Muscle of leg (tissue), 11 donors: ENCODE measurements around the gene NAA38. TPM values are rescaled to one million over a fixed set of nuclear protein-coding genes. Genes with fewer than 3 reads are reported as not detected.

Source experiments
- DNase-seq: peaks from one replicate; pipeline ENCODE4 v3.0.0; 2013
- H3K27ac ChIP-seq: one replicate; pipeline ENCODE4 v1.5.1; 2013; ENCODE audit warnings: mild to moderate bottlenecking, low read length, control low read depth
- H3K27me3 ChIP-seq: one replicate; pipeline ENCODE4 v1.6.1; 2013; ENCODE audit warnings: low read length; ENCODE audit not compliant: control insufficient read depth, insufficient read depth
- H3K36me3 ChIP-seq: one replicate; pipeline ENCODE4 v1.6.1; 2013; ENCODE audit warnings: low read length; ENCODE audit not compliant: control insufficient read depth, insufficient read depth
- H3K4me1 ChIP-seq: one replicate; pipeline ENCODE4 v1.6.1; 2013; ENCODE audit warnings: low read length; ENCODE audit not compliant: control insufficient read depth, insufficient read depth
- H3K4me3 ChIP-seq: one replicate; pipeline ENCODE4 v1.5.1; 2013; ENCODE audit warnings: low read length, control low read depth
- H3K9me3 ChIP-seq: replicated peaks from 2 replicates; pipeline ENCODE4 v1.6.1; 2013; ENCODE audit warnings: low read depth, low read length; ENCODE audit not compliant: control insufficient read depth
- WGBS: methylation state at CpG from one replicate; pipeline ENCODE4 v1.1.5; 2013; ENCODE audit warnings: missing lambda C conversion rate; ENCODE audit not compliant: insufficient coverage; 5-methylcytosine and 5-hydroxymethylcytosine counted together
- polyA plus RNA-seq, 8 donors: library from polyadenylated mRNA; unstranded; fragments of 120-200 nt; gene quantifications; one replicate each; pipeline versions ENCODE4 v1.2.1 to v1.2.3, GENCODE V29; 2013; ENCODE audit warnings: inconsistent platforms in 1 of 8, low replicate concordance in 1 of 8; ENCODE audit not compliant: insufficient read length in 8 of 8, insufficient read depth in 1 of 8
- total RNA-seq: library from RNA; stranded (reverse); fragments of 120-200 nt; gene quantifications from one replicate; pipeline ENCODE4 v1.2.4, GENCODE V29; 2013

Gene NAA38
- total and polyA plus RNA-seq, 9 donors, result 44.6 to 97.7 (median 55.0) TPM

DNA sequence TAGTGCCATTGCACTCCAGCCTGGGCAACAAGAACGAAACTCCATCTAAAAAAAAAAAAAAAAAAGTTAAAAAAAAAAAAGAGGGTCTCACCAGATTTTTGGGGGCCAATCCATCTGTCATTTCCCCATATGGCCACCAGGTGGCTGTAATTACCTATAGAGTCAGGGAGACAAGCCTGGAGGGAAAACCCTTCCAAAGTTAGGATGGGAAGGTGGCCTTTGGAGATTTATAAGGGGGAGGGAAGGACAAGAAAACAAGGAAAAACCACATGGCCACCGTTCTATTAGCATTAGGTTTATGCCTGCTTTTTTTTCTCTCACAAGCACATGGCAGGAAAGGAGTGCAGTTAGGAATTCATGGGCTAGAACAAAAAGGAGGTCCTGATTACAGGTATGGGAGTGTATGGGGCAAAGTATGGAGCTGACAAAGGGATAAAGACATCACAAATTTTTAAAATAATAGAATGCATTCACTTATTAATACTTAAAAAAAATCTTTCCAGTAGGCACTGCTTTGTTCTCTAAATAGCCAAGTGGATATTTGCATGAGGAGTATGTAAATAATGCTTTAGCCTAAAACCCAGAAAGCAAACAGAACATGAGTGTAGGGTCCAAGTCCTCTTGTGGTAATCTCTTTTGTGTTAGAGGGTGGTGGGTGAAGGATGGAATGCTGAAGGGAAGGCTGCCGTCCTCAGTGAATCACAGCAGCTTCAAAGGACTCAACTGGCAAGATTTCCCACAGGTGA lies 5.5 kb upstream of the NAA38 start:
- Histone ChIP-seq H3K4me3 (no peak overlapping the region), H3K27ac (no peak overlapping the region), H3K36me3 (peaks cover 19% of the 10 kb centered on the region), H3K27me3 (no peaks in the 10 kb centered on the region), H3K4me1 (peaks cover 15% of the 10 kb centered on the region), H3K9me3 (no peaks in the 10 kb centered on the region)
- DNase-seq, result peak; percentile 83
- 57% methylated on average over 1 of the region's 3 CpGs for WGBS

GRCh38 chr17:7859028-7859427 lies 1.7 kb upstream of the NAA38 start:
- Histone ChIP-seq H3K36me3 (peaks cover 17% of the 10 kb centered on the region), H3K9me3 (no peaks in the 10 kb centered on the region), H3K4me3 (no peak overlapping the region), H3K27ac (no peak overlapping the region), H3K4me1 (peaks cover 44% of the 10 kb centered on the region), H3K27me3 (no peaks in the 10 kb centered on the region)
- DNase-seq, result peak; percentile 16
- 90% methylated on average over 4 of the region's 8 CpGs for WGBS

- peak overlapping the region; percentile 83 for H3K4me3 ChIP-seq
- 12% methylated on average over 16 of the region's 20 CpGs for WGBS
These were observed 1.1 kb upstream of the NAA38 start for GRCh38 chr17:7858522-7858810.

GRCh38 chr17:7857713-7858521 lies 558 bp upstream of the NAA38 start, which contains the start of gene CYB5D1:
TSS of gene CYB5D1 (plus strand) at chr17:7858003. CDS start at chr17:7858135, 132 bp downstream.
- peak within 1 kb of the TSS; percentile 99 for H3K27ac ChIP-seq
- H3K36me3 ChIP-seq, result peaks cover 24% of the 10 kb centered on the region
- peaks cover 44% of the 10 kb centered on the region for H3K4me1 ChIP-seq
- 1% methylated on average over 48 of the region's 48 CpGs for WGBS
- H3K9me3 ChIP-seq, result no peaks in the 10 kb centered on the region
- no peaks in the 10 kb centered on the region for H3K27me3 ChIP-seq
- H3K4me3 ChIP-seq, result peak within 1 kb of the TSS; percentile 83
- peak; percentile 98 for DNase-seq

More at GRCh38 chr17:7858522-7858810, 1.1 kb upstream of the NAA38 start:
- Histone ChIP-seq H3K27ac (peak overlapping the region; percentile 99), H3K9me3 (no peaks in the 10 kb centered on the region), H3K36me3 (peaks cover 22% of the 10 kb centered on the region), H3K27me3 (no peaks in the 10 kb centered on the region), H3K4me1 (peaks cover 44% of the 10 kb centered on the region)
- peak; percentile 46 for DNase-seq

GRCh38 chr17:7856011-7856810 lies 1.1 kb downstream of the NAA38 start:
- no peaks in the 10 kb centered on the region for H3K9me3 ChIP-seq
- DNase-seq, result peak; percentile 83
- peaks cover 41% of the 10 kb centered on the region for H3K36me3 ChIP-seq
- WGBS, result 6% methylated on average over 17 of the region's 29 CpGs
- peak overlapping the region; percentile 99 for H3K27ac ChIP-seq
- peak overlapping the region; percentile 83 for H3K4me3 ChIP-seq
- H3K4me1 ChIP-seq, result peaks cover 53% of the 10 kb centered on the region
- H3K27me3 ChIP-seq, result no peaks in the 10 kb centered on the region

DNA sequence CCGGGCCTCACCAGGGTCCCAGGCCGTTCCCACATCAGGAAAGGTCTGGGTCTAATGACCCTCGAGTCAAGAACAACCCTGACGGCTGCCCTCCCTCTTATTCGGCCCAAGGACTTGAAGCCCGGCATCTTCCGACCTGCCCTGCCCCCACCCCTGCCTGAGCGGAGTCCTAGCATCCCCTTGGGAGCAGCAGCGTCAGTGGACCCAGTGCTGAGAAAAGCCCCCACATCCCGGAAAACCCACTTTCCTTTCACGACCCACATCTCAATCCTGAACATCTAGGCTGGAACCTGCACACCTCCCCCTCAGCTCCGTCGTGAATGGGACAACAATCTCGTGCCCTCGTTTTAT lies 1.7 kb downstream of the NAA38 start:
- no peaks in the 10 kb centered on the region for H3K9me3 ChIP-seq
- peak overlapping the region; percentile 83 for H3K4me3 ChIP-seq
- no peak for DNase-seq
- peaks cover 53% of the 10 kb centered on the region for H3K4me1 ChIP-seq
- peaks cover 46% of the 10 kb centered on the region for H3K36me3 ChIP-seq
- peak overlapping the region; percentile 99 for H3K27ac ChIP-seq
- no peaks in the 10 kb centered on the region for H3K27me3 ChIP-seq
- WGBS, result 7% methylated on average over 11 of the region's 15 CpGs

DNA sequence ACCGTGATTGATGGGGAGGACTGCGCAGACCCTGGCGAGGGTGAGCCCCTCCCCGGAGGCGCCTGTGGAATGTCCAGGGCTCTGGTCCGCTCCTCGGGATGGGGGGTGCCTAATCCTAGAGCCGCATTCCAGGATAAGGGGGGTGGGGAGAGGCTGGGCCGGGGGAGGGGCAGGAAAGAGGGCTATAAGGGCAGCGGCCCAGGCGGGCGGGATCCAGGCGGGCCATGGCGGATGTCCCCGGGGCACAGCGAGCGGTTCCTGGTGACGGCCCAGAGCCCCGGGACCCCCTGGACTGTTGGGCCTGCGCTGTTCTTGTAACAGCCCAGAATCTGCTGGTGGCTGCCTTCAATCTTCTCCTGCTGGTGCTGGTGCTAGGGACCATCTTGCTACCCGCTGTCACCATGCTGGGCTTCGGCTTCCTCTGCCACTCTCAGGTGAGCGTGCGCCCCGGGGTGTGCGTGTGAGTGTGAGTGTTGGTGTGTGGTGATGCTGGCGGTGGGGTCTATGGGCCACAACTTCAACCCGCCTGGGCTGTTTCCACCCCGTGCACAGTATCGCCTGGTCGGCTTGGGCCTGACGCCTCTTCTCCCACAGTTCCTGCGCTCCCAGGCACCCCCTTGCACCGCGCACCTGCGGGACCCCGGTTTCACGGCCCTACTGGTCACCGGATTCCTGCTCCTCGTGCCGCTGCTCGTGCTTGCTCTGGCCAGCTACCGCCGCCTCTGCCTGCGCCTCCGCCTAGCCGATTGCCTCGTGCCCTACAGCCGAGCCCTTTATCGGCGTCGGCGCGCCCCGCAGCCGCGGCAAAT lies 2.3 kb downstream of the NAA38 start, which contains the start of gene TMEM88:
TSS of gene TMEM88 (plus strand) at position 216 of the 809 bp plus-strand sequence. CDS start at position 225, 9 bp downstream.
- Histone ChIP-seq H3K27ac (peak within 1 kb of the TSS; percentile 99), H3K4me3 (peak within 1 kb of the TSS; percentile 83), H3K27me3 (no peaks in the 10 kb centered on the region), H3K36me3 (peaks cover 49% of the 10 kb centered on the region), H3K9me3 (no peaks in the 10 kb centered on the region), H3K4me1 (peaks cover 53% of the 10 kb centered on the region)
- WGBS, result 30% methylated on average over 46 of the region's 57 CpGs
- DNase-seq, result peak; percentile 25

DNA sequence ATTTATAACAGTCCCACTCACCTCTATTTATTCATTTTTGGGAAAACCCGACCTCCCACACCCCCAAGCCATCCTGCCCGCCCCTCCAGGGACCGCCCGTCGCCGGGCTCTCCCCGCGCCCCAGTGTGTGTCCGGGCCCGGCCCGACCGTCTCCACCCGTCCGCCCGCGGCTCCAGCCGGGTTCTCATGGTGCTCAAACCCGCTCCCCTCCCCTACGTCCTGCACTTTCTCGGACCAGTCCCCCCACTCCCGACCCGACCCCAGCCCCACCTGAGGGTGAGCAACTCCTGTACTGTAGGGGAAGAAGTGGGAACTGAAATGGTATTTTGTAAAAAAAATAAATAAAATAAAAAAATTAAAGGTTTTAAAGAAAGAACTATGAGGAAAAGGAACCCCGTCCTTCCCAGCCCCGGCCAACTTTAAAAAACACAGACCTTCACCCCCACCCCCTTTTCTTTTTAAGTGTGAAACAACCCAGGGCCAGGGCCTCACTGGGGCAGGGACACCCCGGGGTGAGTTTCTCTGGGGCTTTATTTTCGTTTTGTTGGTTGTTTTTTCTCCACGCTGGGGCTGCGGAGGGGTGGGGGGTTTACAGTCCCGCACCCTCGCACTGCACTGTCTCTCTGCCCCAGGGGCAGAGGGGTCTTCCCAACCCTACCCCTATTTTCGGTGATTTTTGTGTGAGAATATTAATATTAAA lies 3.1 kb downstream of the NAA38 start:
- Histone ChIP-seq H3K27ac (peak overlapping the region; percentile 59), H3K9me3 (no peaks in the 10 kb centered on the region), H3K4me1 (peaks cover 53% of the 10 kb centered on the region), H3K27me3 (no peaks in the 10 kb centered on the region), H3K36me3 (peaks cover 54% of the 10 kb centered on the region), H3K4me3 (peak overlapping the region; percentile 83)
- no peak for DNase-seq
- 66% methylated on average over 11 of the region's 31 CpGs for WGBS

DNA sequence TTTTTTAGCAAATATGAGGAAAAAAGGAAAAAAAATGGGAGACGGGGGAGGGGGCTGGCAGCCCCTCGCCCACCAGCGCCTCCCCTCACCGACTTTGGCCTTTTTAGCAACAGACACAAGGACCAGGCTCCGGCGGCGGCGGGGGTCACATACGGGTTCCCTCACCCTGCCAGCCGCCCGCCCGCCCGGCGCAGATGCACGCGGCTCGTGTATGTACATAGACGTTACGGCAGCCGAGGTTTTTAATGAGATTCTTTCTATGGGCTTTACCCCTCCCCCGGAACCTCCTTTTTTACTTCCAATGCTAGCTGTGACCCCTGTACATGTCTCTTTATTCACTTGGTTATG lies 3.7 kb downstream of the NAA38 start:
- Histone ChIP-seq H3K4me3 (no peak overlapping the region), H3K4me1 (peaks cover 47% of the 10 kb centered on the region), H3K9me3 (no peaks in the 10 kb centered on the region), H3K36me3 (peaks cover 53% of the 10 kb centered on the region), H3K27ac (no peak overlapping the region), H3K27me3 (no peaks in the 10 kb centered on the region)
- no peak for DNase-seq
- WGBS, result 74% methylated on average over 18 of the region's 21 CpGs
